Middle frontal gyrus (tissue), 1 donor: ENCODE measurements around the gene MPHOSPH10.
"Not testable (repeated sequence)": the region's sequence is repeated elsewhere in the genome, so short reads cannot be mapped to it uniquely, and the experiment has no call there.

Experiments
- DNase-seq: peaks from one replicate; pipeline ENCODE4 v3.0.0-alpha.2; 2015; ENCODE audit warnings: low spot score; ENCODE audit errors: extremely low spot score

Gene MPHOSPH10

GRCh38 chr2:71122387-71123298, 7.8 kb upstream of the MPHOSPH10 start:
- no peak for DNase-seq

- no peak for DNase-seq
These were observed 4.7 kb upstream of the MPHOSPH10 start for GRCh38 chr2:71125506-71126294.

- no peak for DNase-seq
These were observed 3.5 kb upstream of the MPHOSPH10 start for GRCh38 chr2:71126957-71127356.

GRCh38 chr2:71129114-71129901, 1.1 kb upstream of the MPHOSPH10 start:
- no peak for DNase-seq

GRCh38 chr2:71129902-71130151, 607 bp upstream of the MPHOSPH10 start:
- DNase-seq = peak; percentile 18

GRCh38 chr2:71130905-71131244, 441 bp downstream of the MPHOSPH10 start:
- DNase-seq = no peak

GRCh38 chr2:71131387-71132166, 1.1 kb downstream of the MPHOSPH10 start:
- DNase-seq = not testable (repeated sequence)

GRCh38 chr2:71133603-71134002, 3.2 kb downstream of the MPHOSPH10 start:
- no peak for DNase-seq

- DNase-seq = no peak
These were observed 5.7 kb downstream of the MPHOSPH10 start for GRCh38 chr2:71136174-71136573.

- DNase-seq = no peak
These were observed 13.3 kb downstream of the MPHOSPH10 start for GRCh38 chr2:71143782-71144181.

- DNase-seq = no peak
These were observed 18.2 kb downstream of the MPHOSPH10 start for GRCh38 chr2:71148506-71149063.

- no peak for DNase-seq
These were observed 19.8 kb downstream of the MPHOSPH10 start for GRCh38 chr2:71150082-71150816.

- no peak for DNase-seq
These were observed 21.2 kb downstream of the MPHOSPH10 start for GRCh38 chr2:71151620-71152019.

GRCh38 chr2:71153585-71154224, 23.3 kb downstream of the MPHOSPH10 start:
- no peak for DNase-seq

- no peak for DNase-seq
These were observed 23.8 kb downstream of the MPHOSPH10 start for GRCh38 chr2:71154279-71154678.

GRCh38 chr2:71154798-71155197, 24.4 kb downstream of the MPHOSPH10 start:
- DNase-seq = no peak

- DNase-seq = no peak
These were observed 25.4 kb downstream of the MPHOSPH10 start for GRCh38 chr2:71155846-71156245.

- no peak for DNase-seq
These were observed 26.1 kb downstream of the MPHOSPH10 start for GRCh38 chr2:71156573-71156972.

- DNase-seq = peak; percentile 29
These were observed 26.8 kb downstream of the MPHOSPH10 start for GRCh38 chr2:71157124-71157793.
